Dermis microvascular lymphatic vessel endothelial cell (primary cell): Measurements from ENCODE around the gene UPB1. TPM values are rescaled to one million over a fixed set of nuclear protein-coding genes. Genes with fewer than 3 reads are reported as not detected.
"Not testable (repeated sequence)": the region's sequence is repeated elsewhere in the genome, so short reads cannot be mapped to it uniquely, and the experiment has no call there.

Experiments used
- DNase-seq, 2 donors: peaks; one replicate each; pipeline versions ENCODE4 v3.0.0 to v3.0.0-alpha.2; 2010; ENCODE audit warnings: low read depth in 2 of 2
- total RNA-seq: library from RNA; depleted of rRNA; stranded (reverse); fragments of >200 nt; gene quantifications from 2 replicates; pipeline ENCODE4 v1.2.1, GENCODE V29; 2014

The UPB1 gene
- total RNA-seq, 1 donor from 2014 or later: not detected

DNA sequence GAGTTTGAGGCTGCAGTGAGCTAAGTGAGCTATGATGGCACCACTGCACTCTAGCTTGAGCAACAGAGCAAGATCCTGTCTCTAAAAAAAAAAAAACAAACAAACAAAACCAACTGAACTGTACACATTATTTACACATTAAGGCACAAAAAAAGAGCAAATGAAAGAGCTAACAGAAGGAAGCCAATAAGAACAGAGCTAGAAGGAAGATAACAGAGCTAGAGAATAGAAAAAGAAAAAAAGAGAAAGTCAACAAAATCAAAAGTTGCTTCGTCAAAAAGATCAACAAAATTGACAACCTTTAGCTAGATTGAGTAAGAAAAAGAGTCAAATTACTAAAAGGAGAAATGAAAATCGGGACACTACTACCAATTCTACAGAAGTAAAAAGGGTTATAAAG, 34.8 kb downstream of the UPB1 start:
- DNase-seq: no peak

DNA sequence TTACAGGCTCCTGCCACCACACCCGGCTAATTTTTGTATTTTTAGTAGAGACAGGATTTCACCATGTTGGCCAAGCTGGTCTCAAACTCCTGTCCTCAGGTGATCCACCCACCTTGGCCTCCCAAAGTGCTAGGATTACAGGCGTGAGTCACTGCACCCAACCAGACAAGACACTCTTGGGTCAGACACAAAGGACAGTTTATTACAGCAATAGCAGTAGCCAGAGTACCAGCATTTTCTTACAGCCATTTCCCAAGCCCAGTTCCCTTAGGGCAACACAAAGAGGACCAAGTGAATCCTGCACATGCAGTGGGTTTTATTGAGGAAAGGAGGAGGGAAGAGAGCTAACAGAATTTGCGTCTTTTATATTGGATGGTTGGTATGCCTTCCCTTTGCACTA, 35.8 kb downstream of the UPB1 start:
- not testable (repeated sequence) for DNase-seq

DNA sequence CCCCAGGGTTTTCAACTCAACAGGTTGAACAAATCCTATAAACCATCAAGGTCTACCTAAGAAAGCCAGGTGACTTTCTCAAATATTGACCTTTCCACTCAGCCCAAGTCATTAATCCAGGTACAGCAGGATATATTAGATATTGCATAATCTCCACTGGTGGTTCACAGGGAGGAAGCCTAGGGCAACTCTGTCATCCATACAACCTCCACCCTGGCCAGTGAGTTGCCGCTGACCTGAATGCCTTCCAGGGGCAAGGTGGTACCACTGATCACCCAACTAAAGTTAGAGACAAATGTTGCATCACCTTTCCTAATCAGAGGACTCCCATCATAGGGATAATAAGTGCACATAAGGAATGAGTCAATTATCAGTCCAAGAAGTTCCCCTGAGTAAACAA, 36.9 kb downstream of the UPB1 start:
- no peak for DNase-seq

DNA sequence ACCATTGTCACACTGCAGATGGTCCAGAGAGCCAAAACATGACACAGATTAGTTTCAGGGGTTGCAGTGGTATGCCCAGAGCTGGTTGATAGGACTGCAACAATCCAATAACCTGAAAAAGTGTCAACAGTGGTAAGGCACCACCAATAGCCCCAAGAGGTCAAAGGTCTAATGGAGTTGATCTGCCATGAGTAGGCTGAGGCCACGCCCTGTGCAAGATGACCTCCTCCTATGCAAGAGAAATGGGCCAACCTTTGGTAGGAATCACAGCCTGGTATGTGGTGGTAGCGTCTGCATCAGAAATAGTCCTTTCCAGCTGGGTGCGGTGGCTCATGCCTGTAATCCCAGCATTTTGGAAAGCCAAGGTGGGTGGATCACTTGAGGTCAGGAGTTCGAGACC, 40.2 kb downstream of the UPB1 start:
- no peak for DNase-seq

DNA sequence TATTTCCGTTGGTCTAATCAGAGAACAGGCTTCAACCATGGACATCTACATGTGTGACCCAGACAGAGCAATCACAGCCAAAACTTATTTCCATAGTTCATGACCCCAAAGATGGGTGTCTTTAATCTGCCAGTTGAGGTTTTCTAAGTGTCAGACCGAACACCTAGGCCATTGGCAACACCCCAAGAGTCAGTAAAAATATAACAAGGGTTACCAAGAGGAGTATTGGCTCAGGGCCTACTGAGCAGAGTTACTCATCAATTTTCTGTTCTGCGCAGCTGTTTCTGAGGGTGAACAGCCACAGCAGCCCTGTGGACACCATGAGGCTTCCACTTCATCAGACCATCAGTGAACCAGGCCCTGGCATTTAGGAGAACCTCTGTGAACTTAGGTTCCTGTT, 41.0 kb downstream of the UPB1 start:
- DNase-seq: no peak

DNA sequence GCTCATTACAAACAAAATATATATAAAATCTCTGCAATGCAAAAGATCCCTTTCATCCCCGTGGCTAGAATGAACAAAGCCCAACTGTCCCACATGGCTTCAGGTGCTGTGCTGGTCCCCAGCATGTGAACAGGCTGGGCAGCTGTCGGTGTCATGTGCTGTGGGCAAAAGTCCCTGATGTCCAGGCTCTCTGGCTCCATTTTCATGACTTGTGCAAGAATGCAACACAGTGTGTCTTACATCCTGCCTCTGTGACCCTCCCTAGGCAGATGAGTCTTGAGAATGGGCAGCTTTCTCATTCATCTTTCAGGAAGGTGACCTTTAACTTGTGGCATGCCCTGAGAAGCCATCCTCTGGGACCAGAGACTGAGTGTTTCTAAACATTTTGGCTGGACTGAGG, 45.3 kb downstream of the UPB1 start:
- DNase-seq: no peak

DNA sequence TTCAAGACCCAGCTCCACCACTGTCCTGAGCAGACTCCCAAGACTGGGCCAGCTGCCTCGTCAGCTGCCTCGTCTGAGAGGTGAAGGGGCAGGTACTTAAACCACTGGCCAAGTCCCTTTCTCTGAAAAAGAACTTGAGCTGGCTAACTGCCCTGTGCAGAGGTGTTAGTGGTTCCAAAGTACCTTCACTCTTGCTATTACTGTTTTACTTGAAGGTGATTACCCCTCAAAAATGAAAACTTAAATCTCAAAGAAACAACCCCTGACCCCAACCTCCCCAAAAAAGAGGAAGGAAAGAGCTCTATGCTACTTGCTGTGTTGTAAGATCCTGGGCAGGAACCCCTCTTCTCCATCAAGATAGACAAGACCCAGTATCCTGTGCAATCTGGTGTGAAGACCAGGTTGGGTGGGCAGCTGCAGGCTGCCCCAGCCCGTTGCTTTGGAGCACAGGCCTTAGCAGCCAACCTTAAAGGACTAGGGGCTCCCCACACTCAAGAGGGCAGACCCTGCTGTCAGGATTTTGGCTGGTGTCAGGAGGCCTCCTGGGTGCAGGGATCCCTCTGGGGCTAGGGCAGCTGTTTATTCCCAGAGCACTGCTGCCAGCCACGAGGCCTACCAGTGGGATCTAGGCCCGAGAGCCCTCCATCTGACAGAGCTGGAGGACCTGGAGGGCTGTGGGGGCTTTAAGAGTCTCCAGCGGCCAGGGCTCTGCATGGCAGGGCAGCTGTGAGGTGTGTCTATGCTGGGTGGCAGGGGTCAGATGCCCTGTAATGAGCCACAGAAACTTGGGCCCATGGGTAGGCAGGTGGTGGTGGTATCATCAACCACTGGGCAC, 46.8 kb downstream of the UPB1 start:
- no peak for DNase-seq

DNA sequence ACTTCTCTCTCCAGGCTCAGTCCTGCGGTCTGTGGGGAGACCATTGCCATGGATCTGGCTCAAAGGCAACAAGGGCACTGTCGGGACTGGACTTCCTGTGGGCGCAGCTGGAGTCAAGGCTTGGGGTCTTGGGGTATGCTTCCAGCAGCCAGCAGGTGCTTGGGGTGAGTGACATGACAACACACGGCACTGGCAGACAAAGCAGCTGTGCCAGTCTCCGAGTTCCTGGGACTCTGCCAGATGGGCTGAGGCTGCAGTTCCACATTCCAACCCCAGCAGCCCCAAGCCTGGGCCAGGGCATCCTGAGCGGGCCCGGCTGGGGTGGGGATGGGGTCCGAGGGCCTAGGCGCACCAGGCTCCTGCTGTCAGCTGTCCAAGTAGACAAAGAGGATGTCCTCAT, 47.5 kb downstream of the UPB1 start:
- DNase-seq: no peak

DNA sequence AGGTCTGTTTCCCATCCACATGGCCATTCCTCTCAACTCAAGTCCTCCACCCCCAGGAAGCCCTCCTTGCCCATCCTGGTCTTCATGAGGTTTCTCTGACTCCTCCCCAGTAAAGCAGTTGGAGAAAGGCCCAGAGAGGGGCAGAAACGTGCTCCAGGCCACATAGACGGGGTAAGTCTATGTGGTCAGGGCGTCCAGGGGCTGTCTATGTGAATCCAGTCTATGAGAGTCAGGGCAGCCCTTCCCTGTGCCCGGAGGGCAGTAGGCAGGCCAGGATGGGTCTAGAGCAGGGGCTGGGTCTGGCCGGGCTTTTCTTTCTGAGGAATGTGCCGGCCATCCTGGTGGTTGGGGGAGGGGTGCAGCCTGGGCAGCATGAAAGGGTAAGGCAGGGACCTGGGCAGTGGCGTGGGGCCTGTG, 48.1 kb downstream of the UPB1 start:
- no peak for DNase-seq

DNA sequence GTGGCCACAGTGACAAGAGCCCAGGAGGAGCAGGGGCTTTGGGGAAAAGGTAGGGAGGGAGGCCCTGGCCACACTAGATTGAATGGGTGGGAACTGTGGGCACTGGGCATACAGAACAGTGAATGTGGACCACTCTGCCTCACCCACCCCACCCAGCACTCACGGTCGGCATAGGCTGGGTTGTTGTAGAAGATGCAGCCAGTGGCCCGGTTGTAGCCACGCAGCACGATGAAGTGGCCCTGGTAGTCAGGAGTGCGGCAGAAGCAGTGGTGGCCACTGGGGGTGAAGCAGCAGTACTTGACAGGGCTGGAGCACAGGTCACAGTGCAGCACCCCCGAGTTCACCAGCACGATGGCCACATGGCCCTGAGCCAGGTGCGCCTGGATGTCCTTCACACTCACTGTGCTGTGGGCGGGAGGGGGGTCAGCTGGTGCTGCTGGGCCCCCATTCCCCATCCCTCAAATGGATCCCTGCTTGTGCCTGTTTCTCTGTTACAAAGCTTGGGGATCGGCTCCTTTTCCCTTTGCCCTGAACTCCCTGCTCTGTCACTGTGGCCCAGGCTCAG, 48.6 kb downstream of the UPB1 start:
- DNase-seq: no peak

DNA sequence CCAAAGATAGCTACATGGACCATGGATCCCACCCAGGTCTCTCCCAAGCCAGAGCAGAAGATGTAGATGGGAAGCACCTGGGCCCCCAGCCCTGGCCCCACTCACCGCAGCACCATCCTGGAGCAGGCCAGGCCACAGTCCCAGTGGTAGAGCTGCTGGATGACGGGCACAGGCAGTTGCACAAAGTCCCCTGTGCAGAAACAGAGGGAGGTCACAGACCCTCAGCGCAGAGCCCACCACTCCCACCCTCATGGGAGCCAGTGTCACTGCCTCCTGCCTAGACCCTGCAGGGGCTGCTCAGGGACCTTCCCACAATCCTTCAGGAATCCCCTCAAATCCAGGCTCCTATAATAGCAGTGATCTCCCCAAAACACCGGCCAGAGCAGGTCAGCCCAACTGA, 53.7 kb downstream of the UPB1 start:
- no peak for DNase-seq

DNA sequence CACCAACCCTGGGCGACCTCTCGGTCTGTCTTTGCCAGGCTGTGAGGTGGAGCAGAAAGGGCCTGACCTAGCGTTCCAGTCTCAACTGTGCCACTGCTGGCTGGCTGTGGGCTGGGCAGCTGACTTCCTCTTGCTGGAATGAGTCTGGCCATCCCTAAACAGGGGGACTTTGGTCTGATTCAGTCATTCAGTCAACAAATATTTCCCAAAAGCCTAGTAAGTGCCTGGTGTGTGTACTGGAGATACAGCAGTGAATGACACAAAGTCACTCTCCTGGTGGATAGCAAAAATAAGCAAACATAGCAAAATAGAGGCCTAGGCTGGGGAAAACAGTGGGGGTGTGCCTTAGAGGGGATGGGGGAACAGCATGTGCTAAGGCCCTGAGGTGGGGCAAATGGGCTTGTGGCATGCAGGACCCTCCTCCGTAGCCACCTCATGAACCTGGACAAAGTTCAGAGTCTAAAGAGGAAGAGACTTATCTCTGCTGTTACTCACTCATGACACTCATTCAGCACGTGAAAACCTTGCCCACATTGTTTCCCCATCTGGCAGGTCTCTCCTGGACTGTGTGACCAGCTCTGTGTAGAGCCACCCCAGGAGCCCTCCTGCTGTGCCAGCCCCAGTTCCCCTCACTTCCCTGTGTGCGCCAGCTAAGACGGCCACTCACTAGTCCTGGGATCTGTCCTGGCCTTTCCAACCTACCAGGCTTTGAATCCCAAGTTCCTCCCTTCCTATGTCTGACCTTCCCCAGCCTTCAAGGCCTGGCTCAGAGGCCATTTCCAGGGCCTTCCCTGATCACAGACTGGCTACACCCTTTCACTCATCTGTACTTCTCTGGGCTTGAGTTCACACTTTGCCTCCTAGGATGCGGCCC, 55.1 kb downstream of the UPB1 start:
- peak in 1 of 2 donors; percentile 10 for DNase-seq

DNA sequence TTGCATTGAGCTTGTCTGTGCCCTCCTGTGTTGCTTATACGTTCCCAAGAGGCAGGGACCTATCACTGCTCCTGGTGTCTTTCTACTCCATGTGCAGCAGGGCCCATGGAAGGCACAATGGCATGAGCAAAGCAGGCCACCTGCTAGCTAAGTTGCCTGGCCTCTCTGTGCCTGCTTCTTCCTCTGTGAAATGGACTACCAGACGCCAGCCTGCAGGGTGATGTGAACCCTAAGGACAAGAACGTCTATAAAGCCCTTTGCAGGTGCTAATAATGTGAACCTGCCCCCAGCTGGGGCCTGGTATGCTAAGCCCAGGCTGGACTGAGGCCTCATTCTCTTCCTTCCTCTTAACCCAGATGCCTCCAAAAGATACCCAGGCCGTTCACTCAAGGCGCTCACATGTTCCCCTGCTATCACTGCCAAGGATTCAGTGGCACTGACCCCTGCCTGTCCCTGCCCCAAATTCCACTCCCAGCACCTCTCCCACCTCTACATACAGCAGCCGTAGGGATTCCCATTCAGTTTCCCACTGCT, 55.8 kb downstream of the UPB1 start:
- no peak for DNase-seq

DNA sequence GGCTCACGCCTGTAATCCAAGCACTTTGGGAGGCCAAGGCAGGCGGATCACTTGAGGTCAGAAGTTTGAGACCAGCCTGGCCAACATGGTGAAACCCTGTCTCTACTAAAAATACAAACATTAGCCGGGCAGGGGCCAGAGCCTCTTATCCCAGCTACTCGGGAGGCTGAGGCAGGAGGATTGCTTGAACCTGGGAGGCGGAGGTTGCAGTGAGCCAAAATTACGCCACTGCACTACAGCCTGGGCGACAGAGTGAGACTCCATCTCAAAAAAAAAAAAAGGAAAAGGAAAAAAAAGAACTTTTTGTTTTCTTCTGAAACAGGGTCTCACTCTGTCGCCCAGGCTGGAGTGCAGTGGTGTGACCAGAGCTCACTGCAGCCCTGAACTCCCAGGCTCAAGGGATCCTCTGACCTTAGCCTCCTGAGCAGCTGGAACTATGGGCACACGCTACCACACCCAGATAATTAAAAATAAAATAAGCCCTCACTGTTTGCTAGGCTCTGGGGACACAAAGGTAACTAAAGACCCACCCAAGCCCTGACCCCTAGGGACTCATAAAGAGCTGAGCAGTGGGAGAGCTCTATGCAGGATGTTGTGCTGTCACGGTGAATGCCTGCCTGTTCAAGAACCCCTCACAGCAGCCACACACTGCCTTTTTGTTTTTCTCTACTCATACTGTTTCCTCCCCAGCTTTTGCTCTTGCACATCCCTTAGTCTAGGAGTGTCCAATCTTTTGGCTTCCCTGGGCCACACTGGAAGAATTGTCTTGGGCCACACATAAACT, 57.6 kb downstream of the UPB1 start:
- not testable (repeated sequence) for DNase-seq

DNA sequence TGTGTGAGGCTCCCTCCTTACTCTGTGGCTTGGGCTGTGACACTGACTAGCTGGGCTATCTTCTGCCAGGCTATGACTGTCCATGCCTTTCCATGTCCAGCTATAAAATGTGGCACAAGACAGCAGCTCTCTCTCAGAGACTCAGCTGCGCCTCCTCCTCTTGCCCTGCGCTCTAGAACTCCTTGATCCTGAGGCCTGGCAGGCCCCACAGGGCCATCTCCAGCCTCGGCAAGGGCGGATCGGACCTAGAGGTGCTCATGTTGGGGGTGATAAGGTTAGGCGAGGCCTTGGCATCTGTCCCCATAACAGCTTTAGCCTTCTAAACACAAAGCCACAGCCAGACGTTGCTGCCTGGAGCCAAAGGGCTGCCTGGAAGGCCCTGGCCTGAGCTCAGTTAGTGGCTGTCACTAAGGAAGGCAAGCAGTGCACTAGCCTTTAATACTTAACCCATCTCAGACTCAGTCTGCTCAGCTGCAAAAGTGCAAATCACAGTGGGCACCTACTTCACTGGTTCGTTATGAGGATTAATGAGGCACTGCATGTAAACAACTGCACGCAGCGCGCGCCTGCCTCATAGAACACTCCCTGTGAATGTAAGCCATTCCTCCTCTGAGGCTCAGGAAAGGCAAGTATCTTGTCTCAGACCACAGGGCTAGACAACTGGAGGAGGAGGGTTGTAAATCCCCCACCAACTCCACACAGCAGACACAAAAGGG, 58.6 kb downstream of the UPB1 start:
- peak in 1 of 2 donors; percentile 7 for DNase-seq

DNA sequence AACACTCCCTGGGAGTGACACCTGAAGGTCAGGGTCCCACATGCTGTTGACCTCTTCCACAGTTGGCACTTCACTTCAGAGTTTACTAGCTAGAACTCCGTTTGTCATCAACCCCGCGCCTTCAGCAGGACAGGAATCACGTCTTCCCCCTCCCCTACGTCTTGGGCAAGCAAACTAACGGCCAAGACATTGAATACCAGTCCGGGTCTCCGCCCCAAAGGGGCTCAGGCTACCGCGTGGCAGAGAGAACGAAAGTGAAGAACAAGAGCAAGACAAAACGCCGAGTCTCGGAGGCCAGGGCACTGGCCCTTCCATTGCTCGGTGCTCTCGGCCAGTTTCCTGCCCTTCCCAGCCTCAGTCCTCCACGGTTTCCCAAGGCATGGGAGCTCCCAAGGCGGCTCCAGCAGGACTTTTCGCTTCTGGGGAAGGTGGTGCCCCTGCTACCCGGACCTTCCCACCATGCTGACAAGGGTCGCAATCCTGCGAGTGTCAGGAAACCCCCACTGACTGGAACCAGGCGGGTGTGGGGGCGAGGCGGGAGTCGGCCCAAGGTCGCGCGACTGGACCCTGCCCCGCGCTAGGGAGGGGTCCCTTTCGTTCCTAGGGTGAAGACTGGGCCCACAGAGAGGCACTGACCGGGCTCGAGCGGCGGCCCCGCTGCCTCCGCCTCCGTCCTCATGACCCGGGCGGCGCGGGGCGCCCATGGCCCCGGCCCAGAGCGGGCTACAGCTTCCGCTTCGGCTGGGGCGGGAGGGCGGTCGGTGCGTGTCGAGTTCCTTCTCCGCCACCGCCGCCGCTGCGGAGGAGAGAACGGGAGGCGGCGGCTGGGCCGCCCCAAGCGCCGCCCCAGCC, 59.4 kb downstream of the UPB1 start, which contains the start of gene GUCD1:
GUCD1 (minus strand) TSS at position 826 of the 852 bp plus-strand sequence; CDS start at position 679, 147 bp downstream.
- DNase-seq: peak in 1 of 2 donors; percentile 39

DNA sequence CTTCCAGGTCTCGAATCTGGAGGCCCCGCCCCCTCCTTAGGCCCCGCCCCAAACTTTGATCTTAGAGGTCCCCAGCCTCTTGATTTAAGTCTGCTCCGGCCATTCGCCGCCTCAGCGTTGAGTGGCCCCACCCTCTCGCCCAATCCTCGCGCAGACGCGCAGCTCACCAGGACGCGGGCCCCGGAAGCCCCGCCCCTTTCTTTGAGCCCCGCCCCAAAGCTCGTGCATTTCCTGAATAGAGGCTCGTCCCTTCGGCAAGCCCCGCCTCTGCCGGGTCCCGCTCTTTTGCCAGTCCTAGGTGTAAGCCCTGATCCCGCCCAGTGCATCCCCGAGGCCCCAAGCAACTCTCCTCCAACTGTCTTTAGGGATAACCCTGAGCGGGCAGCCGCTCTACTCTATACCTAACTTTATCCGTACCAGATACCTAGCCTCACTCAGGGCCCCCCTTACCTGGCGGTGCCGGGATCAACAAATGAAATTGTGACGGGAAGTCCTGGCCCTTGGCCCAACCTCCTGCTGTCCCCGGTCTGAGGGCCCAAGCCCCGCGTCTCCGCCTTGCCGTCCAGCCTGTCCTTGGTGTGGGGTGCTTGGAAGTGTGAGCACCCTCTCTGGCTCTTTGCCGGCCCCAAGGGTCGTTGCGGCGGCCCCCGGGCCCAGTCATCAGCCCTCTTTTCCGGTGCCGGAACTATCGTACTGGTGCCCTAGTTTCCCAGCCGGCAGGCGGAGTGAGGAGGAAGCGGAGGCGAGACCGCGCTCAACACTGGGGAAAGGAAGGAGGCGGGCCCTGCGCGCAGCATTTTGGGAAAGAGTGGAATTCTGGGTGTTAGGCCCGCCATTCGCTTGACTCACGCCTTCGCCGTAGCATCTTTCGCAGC, 60.3 kb downstream of the UPB1 start, which contains the start of gene SNRPD3:
SNRPD3 (plus strand) TSS at position 835 of the 875 bp plus-strand sequence. CDS start 1,676 bp downstream, outside the sequence.
- DNase-seq: peak; percentile 92 to 99

DNA sequence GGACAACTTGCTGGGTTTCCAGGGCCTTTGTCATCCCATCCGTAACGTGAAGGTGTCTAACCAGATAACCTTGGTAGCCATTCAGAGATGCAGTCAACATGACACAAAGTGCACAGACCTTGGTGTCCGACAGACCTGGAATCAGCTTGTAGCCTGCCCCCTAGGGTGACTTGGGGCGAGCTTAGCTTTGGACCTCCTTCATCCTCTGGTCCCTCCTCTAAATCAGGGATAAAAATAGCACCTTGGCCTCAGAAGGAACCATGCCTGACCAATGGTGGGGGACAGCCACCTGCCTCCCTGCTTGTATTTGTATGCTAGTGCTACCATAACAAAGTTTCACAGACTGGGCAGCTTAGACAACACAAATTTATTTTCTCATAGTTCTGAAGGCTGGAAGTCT, 64.3 kb downstream of the UPB1 start:
- no peak for DNase-seq
